OCI-LY3 (cell line): ENCODE data around the gene ADARB2.

Experiments
- CTCF ChIP-seq: fragments of 200-600, 300-600 bp; sonication (generic); IDR thresholded peaks from 2 replicates; pipeline ENCODE4 v1.5.1; 2014; ENCODE audit warnings: antibody characterized with exemption, low read length, low read depth
- EZH2phosphoT487 ChIP-seq: fragments of 200-600 bp; shearing (Covaris generic); IDR thresholded peaks from 2 replicates; pipeline ENCODE4 v1.6.1; 2018; ENCODE audit warnings: antibody characterized with exemption, mixed run types, low read depth

GRCh38 chr10:1654247-1654646, 83.1 kb downstream of the ADARB2 start:
- TF ChIP-seq CTCF: no peak
- no peak for TF ChIP-seq EZH2phosphoT487
